ENCODE measurements around the gene FLNC.

GRCh38 chr7:128815289-128815942 is 14.8 kb upstream of the FLNC start:
- TF ChIP-seq EZH2 (IDR thresholded peaks at IDR 0.05; ENCODE audit: borderline replicate concordance, insufficient read depth, low read length, poor library complexity, severe bottlenecking) = no peak
- no peak for TF ChIP-seq CTCF (IDR thresholded peaks at IDR 0.05; ENCODE audit: poor library complexity, severe bottlenecking)
- TF ChIP-seq EP300 (conservative IDR thresholded peaks at IDR 0.05; ENCODE audit: poor library complexity, severe bottlenecking) = no peak
- TF ChIP-seq REST (IDR thresholded peaks at IDR 0.05; ENCODE audit: borderline replicate concordance) = no peak
- TF ChIP-seq POLR2AphosphoS5 (IDR thresholded peaks at IDR 0.05) = no peak
- TF ChIP-seq MXI1 (conservative IDR thresholded peaks at IDR 0.05; ENCODE audit: poor library complexity, severe bottlenecking) = no peak
- TF ChIP-seq SMC3 (conservative IDR thresholded peaks at IDR 0.05; ENCODE audit: poor library complexity) = no peak
- TF ChIP-seq RAD21 (conservative IDR thresholded peaks at IDR 0.05) = no peak
- no peak for TF ChIP-seq TAF1 (IDR thresholded peaks at IDR 0.05; ENCODE audit: low read depth)
